Urinary bladder (tissue), 4 donors: ENCODE data around the gene TLX1. TPM values are rescaled to one million over a fixed set of nuclear protein-coding genes. Genes with fewer than 3 reads are reported as not detected.

Source experiments
- DNase-seq: peaks from one replicate; pipeline ENCODE4 v3.0.0-alpha.2; 2015; ENCODE audit errors: extremely low spot score
- H3K27ac ChIP-seq: one replicate; pipeline ENCODE4 v1.5.1; 2013; ENCODE audit warnings: low read depth, mild to moderate bottlenecking, moderate library complexity
- H3K36me3 ChIP-seq: one replicate; pipeline ENCODE4 v1.6.1; 2013; ENCODE audit warnings: mild to moderate bottlenecking, moderate library complexity; ENCODE audit not compliant: insufficient read depth
- H3K4me1 ChIP-seq: one replicate; pipeline ENCODE4 v1.6.1; 2013; ENCODE audit warnings: mild to moderate bottlenecking, moderate library complexity; ENCODE audit not compliant: insufficient read depth
- H3K4me3 ChIP-seq: one replicate; pipeline ENCODE4 v1.5.1; 2013; ENCODE audit warnings: low read depth, low read length
- WGBS: extraction: QIAGEN DNeasy Blood & Tissue Kit; methylation state at CpG from one replicate; pipeline ENCODE4 v1.1.7; 2013; 5-methylcytosine and 5-hydroxymethylcytosine counted together
- polyA plus RNA-seq: library from polyadenylated mRNA; stranded (reverse); fragments of 200-250 nt; gene quantifications from one replicate; pipeline ENCODE4 v1.2.3, GENCODE V29; 2013
- total RNA-seq: library from RNA; depleted of rRNA; stranded (reverse); fragments of >200 nt; gene quantifications from one replicate; pipeline ENCODE4 v1.2.3, GENCODE V29; 2014
- donor health status: healthy with polysubstance abuse.
- donor health status: healthy.

The TLX1 gene
- total and polyA plus RNA-seq, 2 donors = not detected

DNA sequence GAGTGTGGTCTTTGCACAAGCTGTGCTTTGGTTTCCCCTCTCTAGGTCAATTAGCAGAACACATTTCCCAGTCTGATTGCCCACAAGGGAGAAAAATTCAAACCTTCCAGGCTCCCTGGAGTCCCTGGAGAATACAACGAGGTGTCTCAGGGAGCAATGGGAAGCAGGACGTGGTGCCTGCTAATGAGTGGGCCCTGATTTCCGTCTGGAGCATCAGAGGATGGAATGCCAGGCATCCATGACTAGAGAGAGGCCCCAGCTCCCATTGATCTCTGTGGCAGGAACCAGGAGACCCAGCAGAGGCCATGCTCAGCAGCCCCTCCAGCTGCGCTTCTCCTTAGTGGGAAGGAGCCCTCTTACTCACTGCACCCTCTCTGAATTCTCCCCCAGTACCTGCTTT, 33.2 kb upstream of the TLX1 start:
- no peak for DNase-seq
- Histone ChIP-seq H3K36me3 (no peaks in the 10 kb centered on the region), H3K27ac (no peak overlapping the region), H3K4me3 (no peak overlapping the region), H3K4me1 (no peaks in the 10 kb centered on the region)
- WGBS = 27% methylated on average over 4 of the region's 4 CpGs

DNA sequence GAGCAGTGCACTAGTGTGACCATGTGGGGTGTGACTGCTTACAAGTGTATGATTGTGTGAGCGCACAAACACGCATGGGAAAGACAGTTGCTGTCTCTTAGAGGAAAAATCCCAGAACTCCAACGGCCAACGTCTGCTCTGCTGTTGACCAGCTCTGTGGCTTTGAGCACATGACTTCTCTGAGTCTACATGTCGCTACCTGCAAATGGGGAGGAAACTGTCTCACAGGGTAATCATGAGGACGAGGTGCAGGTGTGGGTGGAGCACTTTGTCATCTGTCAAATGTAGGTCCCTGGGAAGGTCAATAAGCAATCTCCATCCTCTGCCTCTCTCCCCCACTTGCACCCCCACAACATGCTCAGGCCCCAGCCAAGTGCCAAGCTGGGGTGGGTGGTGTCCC, 31.2 kb upstream of the TLX1 start:
- H3K4me1 ChIP-seq = no peaks in the 10 kb centered on the region
- WGBS = 69% methylated on average over 6 of the region's 6 CpGs
- no peaks in the 10 kb centered on the region for H3K36me3 ChIP-seq
- no peak overlapping the region for H3K4me3 ChIP-seq
- H3K27ac ChIP-seq = no peak overlapping the region
- DNase-seq = no peak

DNA sequence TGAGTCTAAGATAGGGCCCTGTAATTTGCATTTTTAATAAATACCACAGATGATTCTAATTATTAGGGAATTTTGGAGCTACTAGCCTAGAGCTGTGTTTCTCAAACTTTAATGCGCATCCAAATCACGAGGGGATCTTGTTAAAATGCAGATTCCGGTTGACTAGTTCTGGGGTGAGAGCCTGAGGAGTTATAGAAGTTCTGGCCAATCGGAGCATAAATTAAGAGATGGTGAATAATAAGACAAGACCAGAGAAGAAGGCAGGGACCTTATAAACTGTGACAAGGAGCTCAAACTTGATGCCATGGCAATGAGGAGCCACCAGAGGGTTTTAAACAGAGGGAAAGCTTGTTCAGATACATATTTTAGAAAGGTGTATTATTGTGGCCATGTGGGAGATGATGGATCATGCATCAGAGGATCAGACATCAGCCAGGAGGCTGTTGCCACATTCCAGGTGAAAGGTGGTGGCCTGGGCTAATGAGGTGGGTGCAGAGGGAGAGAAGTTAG, 29.7 kb upstream of the TLX1 start:
- WGBS = 75% methylated on average over 4 of the region's 4 CpGs

DNA sequence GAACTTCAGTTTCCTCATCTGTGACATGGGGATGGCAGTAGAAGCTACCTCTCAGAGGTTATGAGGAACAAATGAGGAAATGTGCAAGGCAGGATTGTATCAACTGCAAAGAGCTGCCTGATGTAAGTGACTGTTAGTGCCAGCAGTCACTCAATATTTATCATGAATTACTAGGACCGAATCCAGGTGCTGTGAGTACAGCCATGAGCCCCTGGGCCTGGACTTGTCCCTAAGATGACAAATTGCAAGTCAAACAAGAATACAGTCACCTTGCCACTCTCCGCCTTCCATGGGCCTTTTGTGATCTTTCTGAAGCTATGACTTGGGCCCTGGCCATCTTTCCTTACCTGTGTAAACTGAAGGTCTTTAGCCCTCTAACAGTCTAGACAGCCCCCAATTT, 27.7 kb upstream of the TLX1 start:
- H3K36me3 ChIP-seq = no peaks in the 10 kb centered on the region
- H3K4me1 ChIP-seq = no peaks in the 10 kb centered on the region
- H3K4me3 ChIP-seq = no peak overlapping the region
- 82% methylated on average over 2 of the region's 2 CpGs for WGBS
- no peak for DNase-seq
- H3K27ac ChIP-seq = no peak overlapping the region

More for the DNA sequence above, 29.7 kb upstream of the TLX1 start:
- no peak for DNase-seq
- H3K27ac ChIP-seq = no peak overlapping the region
- no peak overlapping the region for H3K4me3 ChIP-seq
- no peaks in the 10 kb centered on the region for H3K36me3 ChIP-seq
- no peaks in the 10 kb centered on the region for H3K4me1 ChIP-seq

DNA sequence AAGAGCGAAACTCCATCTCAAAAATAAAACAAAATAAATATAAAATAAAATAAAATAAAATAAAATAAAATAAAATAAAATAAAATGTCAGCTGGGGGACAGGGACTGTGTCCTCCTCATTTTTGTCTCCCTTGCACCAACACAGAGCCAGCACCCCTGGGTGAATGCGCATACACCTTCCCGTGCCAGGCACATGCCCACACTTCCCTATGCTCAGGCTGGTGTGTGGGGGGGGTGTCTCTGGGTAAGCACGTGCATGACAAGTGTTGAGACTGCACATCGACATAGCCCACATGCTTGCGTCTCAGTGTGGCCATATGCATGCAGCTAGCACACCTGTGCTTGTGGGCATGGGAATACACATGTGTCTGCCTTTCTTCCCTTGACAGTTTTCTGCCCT, 24.7 kb upstream of the TLX1 start:
- 68% methylated on average over 6 of the region's 6 CpGs for WGBS
- no peak for DNase-seq
- Histone ChIP-seq H3K4me3 (no peak overlapping the region), H3K4me1 (no peaks in the 10 kb centered on the region), H3K36me3 (no peaks in the 10 kb centered on the region), H3K27ac (no peak overlapping the region)

DNA sequence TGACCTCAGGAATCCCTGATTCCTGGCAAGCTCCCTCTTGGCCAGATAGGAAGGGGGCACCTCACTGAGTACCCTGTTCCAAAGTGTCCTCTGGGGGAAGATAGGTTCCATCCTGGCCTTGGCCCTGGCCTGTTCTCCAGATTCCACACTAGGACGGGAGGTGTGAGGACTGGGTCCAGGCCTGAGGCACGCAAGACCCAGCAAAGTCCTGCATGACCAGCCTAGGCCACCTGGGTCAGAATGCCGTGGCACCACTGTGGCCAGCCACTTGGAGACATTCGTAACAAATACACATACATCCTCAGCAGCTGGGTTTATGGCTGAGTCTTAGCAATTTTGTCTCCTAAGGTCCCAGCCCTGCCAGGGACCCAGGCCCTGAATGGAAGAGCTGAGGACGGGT, 23.3 kb upstream of the TLX1 start:
- Histone ChIP-seq H3K4me3 (no peak overlapping the region), H3K27ac (no peak overlapping the region), H3K36me3 (no peaks in the 10 kb centered on the region), H3K4me1 (no peaks in the 10 kb centered on the region)
- 87% methylated on average over 5 of the region's 5 CpGs for WGBS
- DNase-seq = no peak

DNA sequence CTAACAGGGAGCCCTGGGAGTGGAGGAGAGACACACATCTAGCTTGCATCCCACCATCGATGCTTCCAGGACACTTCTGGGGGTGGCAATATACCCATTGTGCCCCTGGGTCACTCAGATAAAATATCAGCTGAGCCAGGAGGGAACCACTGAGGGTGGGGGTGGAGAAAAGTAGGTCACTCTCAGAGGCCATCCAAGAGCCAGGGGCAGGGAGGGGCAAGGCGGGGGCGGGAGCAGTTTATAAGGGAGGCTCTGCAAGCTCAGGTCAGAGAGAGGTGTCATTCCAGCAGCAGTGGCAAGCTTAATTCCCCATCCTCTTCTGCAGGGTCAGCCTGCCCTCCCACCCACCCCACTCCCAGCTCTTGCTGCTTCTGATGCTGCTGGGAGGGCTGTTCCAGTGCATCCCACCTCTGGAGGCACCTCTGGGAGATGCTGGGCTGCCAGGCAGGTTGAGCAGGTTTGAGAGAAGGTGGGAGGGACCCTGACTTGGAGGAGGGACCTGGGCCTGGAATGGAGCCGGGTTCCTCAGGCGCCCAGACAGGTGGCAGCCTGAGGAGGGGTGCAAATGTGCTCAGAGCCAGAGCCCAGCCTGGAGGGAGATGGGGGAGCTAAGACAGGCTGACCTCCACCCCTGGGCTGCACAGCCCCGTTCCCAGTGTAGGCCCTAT, 20.1 kb upstream of the TLX1 start:
- H3K4me1 ChIP-seq = no peaks in the 10 kb centered on the region
- 34% methylated on average over 6 of the region's 6 CpGs for WGBS
- H3K4me3 ChIP-seq = no peak overlapping the region
- DNase-seq = no peak
- no peaks in the 10 kb centered on the region for H3K36me3 ChIP-seq
- no peak overlapping the region for H3K27ac ChIP-seq

DNA sequence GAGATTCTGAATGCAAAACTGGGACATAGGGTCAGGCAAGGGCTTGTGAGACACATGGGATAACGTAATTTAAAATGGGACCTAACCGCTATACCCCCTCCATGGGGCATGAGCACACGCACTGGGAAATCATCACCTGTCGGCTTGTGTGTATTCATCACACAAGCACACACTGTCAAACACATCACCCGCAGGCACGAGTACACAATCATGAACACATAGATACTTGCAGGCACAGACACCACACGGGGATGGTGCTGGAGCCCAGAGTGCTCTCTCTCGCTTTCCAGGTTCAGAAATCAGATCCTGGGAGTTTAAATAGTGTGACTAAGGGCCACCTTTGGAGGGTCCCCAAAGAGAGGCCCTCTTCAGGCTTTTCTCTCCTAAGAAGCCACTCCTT, 19.6 kb upstream of the TLX1 start:
- no peak for DNase-seq
- Histone ChIP-seq H3K4me1 (no peaks in the 10 kb centered on the region), H3K4me3 (no peak overlapping the region), H3K36me3 (no peaks in the 10 kb centered on the region), H3K27ac (no peak overlapping the region)
- 75% methylated on average over 8 of the region's 8 CpGs for WGBS

DNA sequence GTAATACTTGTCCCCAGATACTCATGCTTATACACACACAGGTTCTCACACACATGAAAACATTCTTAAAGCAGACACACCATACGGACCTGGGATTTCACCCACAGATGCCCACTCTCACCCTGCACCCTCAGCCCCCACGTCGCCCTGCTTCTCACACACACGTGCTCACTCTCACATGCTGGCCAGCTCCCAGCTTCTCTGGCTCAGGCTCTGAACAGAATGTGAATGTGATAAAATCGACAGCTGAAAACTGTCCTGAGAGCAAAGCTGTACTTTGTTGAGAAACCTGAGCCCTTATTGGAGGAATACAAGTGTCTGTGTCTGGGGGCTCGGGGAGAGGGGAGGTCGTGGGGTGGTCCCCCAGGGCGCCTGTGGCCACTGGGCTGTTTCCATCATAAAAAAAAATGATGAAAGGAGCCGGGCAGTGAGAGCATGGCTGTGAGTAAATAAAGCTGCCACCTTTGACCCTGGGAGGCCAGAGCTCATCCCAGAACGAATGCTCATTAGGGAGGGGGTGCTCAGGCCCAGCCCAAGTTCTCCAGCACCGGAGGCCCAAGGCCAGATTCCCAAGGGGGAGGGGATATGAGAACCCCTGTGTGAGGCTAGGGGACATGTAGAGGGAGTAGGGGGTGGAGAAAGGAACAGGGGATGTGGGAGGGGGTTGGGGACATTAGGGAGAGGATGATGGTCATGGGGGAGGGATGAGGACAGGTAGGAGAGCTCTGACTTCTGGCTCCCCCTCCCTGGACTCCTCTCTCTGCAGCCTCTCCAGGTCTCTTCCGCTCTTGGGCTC, 18.1 kb upstream of the TLX1 start:
- Histone ChIP-seq H3K27ac (no peak overlapping the region), H3K36me3 (no peaks in the 10 kb centered on the region), H3K4me1 (no peaks in the 10 kb centered on the region), H3K4me3 (no peak overlapping the region)
- no peak for DNase-seq
- WGBS = 12% methylated on average over 12 of the region's 12 CpGs

DNA sequence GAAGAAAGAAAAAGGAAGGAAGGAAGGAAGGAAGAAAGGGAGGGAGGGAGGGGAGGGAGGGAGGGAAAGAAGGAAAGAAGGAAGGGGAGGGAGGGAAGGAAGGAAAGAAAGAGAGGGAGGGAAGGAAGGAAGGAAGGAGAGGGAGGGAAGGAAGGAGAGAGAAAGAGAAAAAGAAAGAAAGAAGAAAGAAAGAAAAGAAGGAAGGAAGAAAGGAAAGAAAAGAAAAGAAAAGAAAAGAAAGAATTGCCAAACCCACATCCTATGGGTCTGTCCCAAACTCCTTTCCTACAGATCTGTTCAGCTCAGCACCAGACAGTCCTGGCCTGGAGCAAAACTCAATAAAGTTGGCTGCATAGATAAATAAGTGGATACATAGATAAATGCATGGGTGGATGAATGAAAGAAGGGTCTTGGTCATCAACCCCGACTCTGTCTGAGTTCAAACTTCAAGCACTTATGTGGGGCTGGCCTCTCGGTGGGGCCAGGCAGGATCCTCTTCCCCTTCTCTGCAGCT, 17.2 kb upstream of the TLX1 start:
- 49% methylated on average over 2 of the region's 2 CpGs for whole genome bisulfite sequencing
- Histone ChIP-seq H3K27ac (no peak overlapping the region), H3K36me3 (no peaks in the 10 kb centered on the region)

DNA sequence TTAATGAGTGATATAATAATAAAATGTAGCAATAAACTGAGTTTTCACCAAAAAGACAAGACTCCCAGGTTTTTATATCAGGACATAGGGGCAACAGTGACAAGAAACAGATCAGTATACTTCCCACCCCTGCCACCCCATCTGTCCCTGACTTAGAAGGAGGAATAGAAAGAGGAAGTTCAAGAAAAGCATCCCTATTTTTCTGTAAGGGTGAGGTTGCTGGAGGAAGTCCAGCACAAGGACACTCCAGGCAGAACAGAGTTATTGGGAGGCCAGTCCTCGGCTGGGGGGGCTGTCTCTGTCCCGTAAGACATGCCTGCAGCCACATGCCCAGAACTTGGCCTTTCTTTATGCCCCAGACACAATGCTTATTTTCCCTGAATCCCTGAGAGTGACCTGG, 16.5 kb upstream of the TLX1 start:
- 28% methylated on average over 2 of the region's 2 CpGs for WGBS
- Histone ChIP-seq H3K4me3 (no peak overlapping the region), H3K27ac (no peak overlapping the region), H3K36me3 (no peaks in the 10 kb centered on the region), H3K4me1 (no peaks in the 10 kb centered on the region)
- DNase-seq = no peak

More for the DNA sequence above, 17.2 kb upstream of the TLX1 start:
- Histone ChIP-seq H3K4me1 (no peaks in the 10 kb centered on the region), H3K4me3 (no peak overlapping the region)
- no peak for DNase-seq

DNA sequence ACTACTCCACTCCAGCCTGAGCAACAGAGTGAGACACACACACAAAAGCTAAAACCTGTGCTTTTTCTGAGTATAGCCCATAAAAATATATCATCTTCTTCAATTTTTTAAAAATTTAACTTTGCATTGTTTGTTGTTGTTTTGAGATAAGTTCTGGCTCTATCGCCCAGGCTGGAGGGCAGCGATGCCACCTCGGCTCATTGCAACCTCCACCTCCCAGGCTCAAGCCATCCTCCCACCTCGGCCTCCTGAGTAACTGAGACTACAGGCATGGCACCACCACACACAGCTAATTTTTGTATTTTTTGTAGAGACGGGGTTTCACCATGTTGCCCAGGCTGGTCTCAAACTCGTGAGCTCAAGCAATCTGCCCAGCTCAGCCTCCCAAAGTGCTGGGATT, 14.3 kb upstream of the TLX1 start:
- no peak overlapping the region for H3K27ac ChIP-seq
- no peak for DNase-seq
- no peaks in the 10 kb centered on the region for H3K4me1 ChIP-seq
- H3K36me3 ChIP-seq = no peaks in the 10 kb centered on the region
- WGBS = 82% methylated on average over 6 of the region's 6 CpGs
- H3K4me3 ChIP-seq = no peak overlapping the region

DNA sequence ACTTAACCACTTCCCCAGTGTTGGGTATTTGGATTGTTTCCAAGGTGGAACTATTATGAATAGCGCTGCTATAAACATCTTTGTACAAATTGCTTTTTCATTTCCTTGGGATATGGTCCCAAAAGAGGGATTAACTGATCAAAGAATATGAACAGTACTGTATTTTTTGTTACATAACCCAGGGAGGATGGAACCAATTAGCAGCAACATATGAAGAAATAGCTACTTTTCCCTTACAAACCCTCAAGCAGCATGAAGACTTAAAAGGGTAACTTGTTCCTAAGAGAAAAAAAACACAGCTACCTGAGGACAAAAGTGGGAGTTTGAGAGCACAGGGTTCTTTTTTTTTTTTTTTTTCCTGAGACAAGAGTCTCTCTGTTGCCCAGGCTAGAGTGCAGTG, 13.1 kb upstream of the TLX1 start:
- H3K4me1 ChIP-seq = no peaks in the 10 kb centered on the region
- DNase-seq = no peak
- H3K27ac ChIP-seq = no peak overlapping the region
- WGBS = 74% methylated on average over 1 of the region's 1 CpG
- no peak overlapping the region for H3K4me3 ChIP-seq
- H3K36me3 ChIP-seq = no peaks in the 10 kb centered on the region

DNA sequence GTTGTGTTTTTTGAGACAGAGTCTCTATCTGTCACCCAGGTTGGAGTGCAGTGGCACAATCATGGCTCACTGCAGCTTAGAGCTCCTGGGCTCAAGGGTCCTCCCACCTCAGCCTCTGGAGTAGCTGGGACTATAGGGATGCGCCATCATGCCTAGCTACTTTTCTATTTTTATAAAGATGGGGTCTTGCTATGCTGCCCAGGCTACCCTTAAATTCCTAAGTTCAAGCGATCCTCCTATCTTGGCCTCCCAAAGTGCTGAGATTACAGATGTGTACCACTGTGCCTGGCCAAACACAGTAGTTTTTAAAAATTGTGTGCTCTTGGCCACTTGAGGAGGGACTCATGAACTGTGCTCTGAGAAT, 10.6 kb upstream of the TLX1 start:
- Histone ChIP-seq H3K36me3 (no peaks in the 10 kb centered on the region), H3K27ac (no peak overlapping the region), H3K4me1 (no peaks in the 10 kb centered on the region), H3K4me3 (peak overlapping the region; percentile 37)
- DNase-seq = no peak
- WGBS = 93% methylated on average over 2 of the region's 2 CpGs
